Neural cell (in vitro differentiated cells): ENCODE results near the gene RNASEL.

ENCODE experiments used
- CTCF ChIP-seq: fragments of 450-650 bp; IDR thresholded peaks from 2 replicates; pipeline ENCODE4 v1.5.1; 2014; ENCODE audit warnings: antibody characterized with exemption, mild to moderate bottlenecking, moderate library complexity; ENCODE audit not compliant: poor library complexity, severe bottlenecking
- EZH2 ChIP-seq: fragments of 200-600, 300-800 bp; shearing (Covaris generic), sonication (generic); IDR thresholded peaks from 2 replicates; pipeline ENCODE4 v1.6.1; 2014; ENCODE audit warnings: antibody characterized with exemption, low read length, borderline replicate concordance, mild to moderate bottlenecking; ENCODE audit not compliant: insufficient read depth, poor library complexity, severe bottlenecking
- RAD21 ChIP-seq: fragments of 450-650 bp; conservative IDR thresholded peaks from 2 replicates; pipeline ENCODE4 v1.6.1; 2014; ENCODE audit warnings: antibody characterized with exemption, mild to moderate bottlenecking, moderate library complexity
- SMC3 ChIP-seq: fragments of 450-650 bp; conservative IDR thresholded peaks from 2 replicates; pipeline ENCODE4 v1.6.1; 2014; ENCODE audit warnings: antibody characterized with exemption, mild to moderate bottlenecking, moderate library complexity; ENCODE audit not compliant: poor library complexity
- TAF1 ChIP-seq: IDR thresholded peaks from 2 replicates; pipeline ENCODE4 v1.6.1; 2012; ENCODE audit warnings: low read depth

DNA sequence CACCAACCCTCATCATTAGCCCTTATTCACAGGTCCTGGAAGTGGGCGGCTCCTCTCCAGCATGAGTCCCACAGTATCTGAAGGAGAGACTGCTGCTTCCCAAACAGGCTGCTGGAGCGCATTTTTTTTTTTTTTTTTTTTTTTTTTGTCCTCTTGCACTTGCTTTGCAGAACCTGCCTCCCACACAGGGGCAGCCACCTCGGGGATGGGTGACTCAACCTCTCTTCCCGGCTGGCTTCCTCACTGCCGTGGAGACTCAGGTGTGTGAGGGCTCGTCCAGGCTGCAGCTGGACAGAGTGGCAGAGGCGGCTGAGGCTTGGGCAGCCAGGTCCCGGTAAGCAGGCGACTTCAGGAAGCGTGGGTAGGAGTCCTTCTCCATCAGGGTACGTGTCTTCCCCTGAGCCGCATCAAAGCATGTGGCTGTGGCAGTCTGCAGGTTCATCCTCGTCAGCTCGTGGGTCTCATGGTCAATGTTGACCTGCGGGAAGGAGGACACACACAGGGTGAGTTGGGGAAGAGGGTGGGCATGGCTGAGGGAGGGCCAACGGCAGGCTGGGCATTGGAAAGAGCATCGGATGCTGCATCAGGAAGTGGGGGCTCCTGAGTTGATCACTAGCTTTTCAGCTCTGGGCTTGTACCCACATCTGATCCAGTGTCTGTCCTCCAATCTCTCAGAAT, 11.1 kb upstream of the RNASEL start:
- TF ChIP-seq SMC3 (no peak), EZH2 (no peak), RAD21 (no peak), TAF1 (no peak), CTCF (no peak)
